ENCODE data around the gene SNX24. TPM values are rescaled to one million over a fixed set of nuclear protein-coding genes. Genes with fewer than 3 reads are reported as not detected.

The SNX24 gene
- total RNA-seq, 1 experiment from 2014 or later, result 21.8 TPM

- no peak overlapping the region for H3K4me3 ChIP-seq
- DNase-seq, result no peak
- no peaks in the 10 kb centered on the region; the same call in 1 of the 2 replicates for H3K36me3 ChIP-seq
Observed at GRCh38 chr5:122863240-122863639, 17.8 kb downstream of the SNX24 start.

GRCh38 chr5:122863721-122864120 lies 18.3 kb downstream of the SNX24 start:
- Histone ChIP-seq H3K27me3 (no peaks in the 10 kb centered on the region), H3K4me3 (no peak overlapping the region), H3K36me3 (no peaks in the 10 kb centered on the region; the same call in 1 of the 2 replicates), H3K9me3 (no peaks in the 10 kb centered on the region)
- DNase-seq, result no peak

More at GRCh38 chr5:122863240-122863639, 17.8 kb downstream of the SNX24 start:
- H3K27me3 ChIP-seq, result no peaks in the 10 kb centered on the region
- 0 out of 2 replicates have a peak, but pooled peaks cover under 1% of the 10 kb centered on the region for H3K9me3 ChIP-seq

GRCh38 chr5:122864400-122864799 lies 19.0 kb downstream of the SNX24 start:
- Histone ChIP-seq H3K27me3 (no peaks in the 10 kb centered on the region), H3K9me3 (no peaks in the 10 kb centered on the region), H3K36me3 (no peaks in the 10 kb centered on the region; the same call in 1 of the 2 replicates), H3K4me3 (no peak overlapping the region)
- peak; percentile 14 for DNase-seq

- no peaks in the 10 kb centered on the region for H3K27me3 ChIP-seq
Observed at GRCh38 chr5:122864842-122865241, 19.4 kb downstream of the SNX24 start.

GRCh38 chr5:122870219-122870856 lies 24.9 kb downstream of the SNX24 start:
- no peaks in the 10 kb centered on the region for H3K27me3 ChIP-seq
- H3K9me3 ChIP-seq, result no peaks in the 10 kb centered on the region
- no peak for DNase-seq
- H3K36me3 ChIP-seq, result no peaks in the 10 kb centered on the region; the same call in 1 of the 2 replicates
- no peak overlapping the region for H3K4me3 ChIP-seq

More at GRCh38 chr5:122864842-122865241, 19.4 kb downstream of the SNX24 start:
- Histone ChIP-seq H3K4me3 (no peak overlapping the region), H3K9me3 (no peaks in the 10 kb centered on the region), H3K36me3 (no peaks in the 10 kb centered on the region; the same call in 1 of the 2 replicates)
- DNase-seq, result no peak

GRCh38 chr5:122871661-122872060 lies 26.2 kb downstream of the SNX24 start:
- Histone ChIP-seq H3K4me3 (no peak overlapping the region), H3K36me3 (no peaks in the 10 kb centered on the region; the same call in 1 of the 2 replicates), H3K9me3 (no peaks in the 10 kb centered on the region), H3K27me3 (no peaks in the 10 kb centered on the region)
- DNase-seq, result no peak

GRCh38 chr5:122874179-122874875 lies 28.9 kb downstream of the SNX24 start:
- Histone ChIP-seq H3K27me3 (no peaks in the 10 kb centered on the region), H3K36me3 (no peaks in the 10 kb centered on the region), H3K4me3 (no peak overlapping the region), H3K9me3 (no peaks in the 10 kb centered on the region)
- no peak for DNase-seq

GRCh38 chr5:122877518-122877917 lies 32.1 kb downstream of the SNX24 start:
- DNase-seq, result no peak

GRCh38 chr5:122879076-122879475 lies 33.7 kb downstream of the SNX24 start:
- no peaks in the 10 kb centered on the region for H3K27me3 ChIP-seq
- no peaks in the 10 kb centered on the region for H3K36me3 ChIP-seq
- no peaks in the 10 kb centered on the region for H3K9me3 ChIP-seq
- DNase-seq, result no peak
- H3K4me3 ChIP-seq, result no peak overlapping the region

More at GRCh38 chr5:122877518-122877917, 32.1 kb downstream of the SNX24 start:
- Histone ChIP-seq H3K27me3 (no peaks in the 10 kb centered on the region), H3K36me3 (no peaks in the 10 kb centered on the region), H3K9me3 (no peaks in the 10 kb centered on the region), H3K4me3 (no peak overlapping the region)

GRCh38 chr5:122880170-122880689 lies 34.8 kb downstream of the SNX24 start:
- no peaks in the 10 kb centered on the region for H3K27me3 ChIP-seq
- no peak overlapping the region for H3K4me3 ChIP-seq
- H3K9me3 ChIP-seq, result no peaks in the 10 kb centered on the region
- DNase-seq, result no peak
- H3K36me3 ChIP-seq, result no peaks in the 10 kb centered on the region

- H3K36me3 ChIP-seq, result no peaks in the 10 kb centered on the region
- H3K27me3 ChIP-seq, result no peaks in the 10 kb centered on the region
- no peak for DNase-seq
- H3K9me3 ChIP-seq, result no peaks in the 10 kb centered on the region
- H3K4me3 ChIP-seq, result no peak overlapping the region
Observed at GRCh38 chr5:122880749-122881148, 35.3 kb downstream of the SNX24 start.

GRCh38 chr5:122882831-122883230 lies 37.4 kb downstream of the SNX24 start:
- Histone ChIP-seq H3K36me3 (no peaks in the 10 kb centered on the region), H3K4me3 (no peak overlapping the region), H3K27me3 (no peaks in the 10 kb centered on the region), H3K9me3 (no peaks in the 10 kb centered on the region)
- peak; percentile 38 for DNase-seq

- no peaks in the 10 kb centered on the region for H3K9me3 ChIP-seq
- DNase-seq, result no peak
- H3K36me3 ChIP-seq, result no peaks in the 10 kb centered on the region
- H3K27me3 ChIP-seq, result no peaks in the 10 kb centered on the region
- no peak overlapping the region for H3K4me3 ChIP-seq
Observed at GRCh38 chr5:122885045-122885517, 39.7 kb downstream of the SNX24 start.

GRCh38 chr5:122885891-122886290 lies 40.5 kb downstream of the SNX24 start:
- no peak for DNase-seq
- H3K36me3 ChIP-seq, result no peaks in the 10 kb centered on the region
- no peaks in the 10 kb centered on the region for H3K27me3 ChIP-seq
- H3K9me3 ChIP-seq, result no peaks in the 10 kb centered on the region
- no peak overlapping the region for H3K4me3 ChIP-seq

GRCh38 chr5:122895141-122895540 lies 49.7 kb downstream of the SNX24 start:
- DNase-seq, result no peak
- Histone ChIP-seq H3K4me3 (no peak overlapping the region), H3K27me3 (no peaks in the 10 kb centered on the region), H3K9me3 (no peaks in the 10 kb centered on the region), H3K36me3 (no peaks in the 10 kb centered on the region)

GRCh38 chr5:122896598-122897282 lies 51.3 kb downstream of the SNX24 start:
- Histone ChIP-seq H3K4me3 (no peak overlapping the region), H3K27me3 (no peaks in the 10 kb centered on the region), H3K9me3 (no peaks in the 10 kb centered on the region), H3K36me3 (no peaks in the 10 kb centered on the region)
- no peak for DNase-seq

GRCh38 chr5:122897283-122897602 lies 51.8 kb downstream of the SNX24 start:
- Histone ChIP-seq H3K4me3 (no peak overlapping the region), H3K36me3 (no peaks in the 10 kb centered on the region), H3K27me3 (no peaks in the 10 kb centered on the region), H3K9me3 (no peaks in the 10 kb centered on the region)
- no peak for DNase-seq
